H1 (cell line): ENCODE results near the gene SMIM5. TPM values are rescaled to one million over a fixed set of nuclear protein-coding genes. Genes with fewer than 3 reads are reported as not detected.

Experiments used
- polyA plus RNA-seq, 7 experiments: library from polyadenylated mRNA; depleted of rRNA in 3 of 7; stranded (reverse) in 5 of 7; unstranded in 2 of 7; fragments of >200 nt in 5 of 7; fragments of 200-250 nt in 2 of 7; gene quantifications; 1 replicate in 5 of 7; 2 replicates in 1 of 7; 4 replicates in 1 of 7; pipeline versions ENCODE4 v1.2.1 to v1.2.3, GENCODE V29; 2011 to 2013; ENCODE audit warnings: missing spikeins in 2 of 7, mixed read lengths in 2 of 7
- total RNA-seq: library from RNA; stranded (reverse); fragmentation: NEBNext Ultra II Directional; extraction: Animal tissue kit (Norgen Biotek cat#: 25700); gene quantifications from 2 replicates; pipeline ENCODE4 v1.2.1, GENCODE V29; 2021
- TF ChIP-seq, protein P1 (sequence below): IDR thresholded peaks from 2 replicates; pipeline ENCODE4 v1.6.1; 2011; ENCODE audit warnings: low read length, improper control_type of control experiment

The SMIM5 gene
- total and polyA plus RNA-seq, 2 of the 8 experiments (the other 6 are each of a cell fraction or from before 2014, with no cell fraction given): not detected

DNA sequence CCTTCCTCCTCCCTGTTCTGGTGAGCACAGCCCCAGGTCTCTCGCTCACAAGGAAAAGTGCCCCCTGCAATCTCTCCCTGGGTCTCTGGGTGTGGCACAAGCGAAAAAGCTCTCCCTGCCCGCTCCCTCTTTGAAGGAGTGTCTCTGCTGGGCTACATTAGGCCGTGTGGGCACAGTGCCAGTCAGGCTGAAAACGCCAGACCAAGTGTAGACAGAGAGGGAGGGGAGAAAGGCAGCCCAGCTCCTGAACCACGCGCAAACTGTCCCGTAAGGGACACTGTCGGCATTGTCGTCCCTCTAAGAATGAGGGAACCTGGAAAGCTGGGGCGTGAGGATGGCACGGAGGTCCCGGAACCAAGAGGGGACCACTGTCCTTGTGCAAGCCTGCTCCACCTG lies 3.9 kb downstream of the SMIM5 start (continued):
- TF ChIP-seq, protein P1, sequence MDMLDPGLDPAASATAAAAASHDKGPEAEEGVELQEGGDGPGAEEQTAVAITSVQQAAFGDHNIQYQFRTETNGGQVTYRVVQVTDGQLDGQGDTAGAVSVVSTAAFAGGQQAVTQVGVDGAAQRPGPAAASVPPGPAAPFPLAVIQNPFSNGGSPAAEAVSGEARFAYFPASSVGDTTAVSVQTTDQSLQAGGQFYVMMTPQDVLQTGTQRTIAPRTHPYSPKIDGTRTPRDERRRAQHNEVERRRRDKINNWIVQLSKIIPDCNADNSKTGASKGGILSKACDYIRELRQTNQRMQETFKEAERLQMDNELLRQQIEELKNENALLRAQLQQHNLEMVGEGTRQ: no peak
